ENCODE results near the gene UQCC5.

UQCC5 gene

GRCh38 chr3:52537165-52537620, 788 bp downstream of the UQCC5 start:
- POLR2A ChIA-PET, result interaction anchor here (0.5 kb wide), 1 partner anchor 54 kb away, joined by 3 read pairs; no protein-coding TSS in a partner anchor

GRCh38 chr3:52537726-52538421, 1.5 kb downstream of the UQCC5 start:
- TF ChIP-seq ZNF513 (tag by site-specific recombination; IDR thresholded peaks at IDR 0.05) (no peak), SALL2 (tag by site-specific recombination; IDR thresholded peaks at IDR 0.05; ENCODE audit: borderline replicate concordance) (no peak), ZBTB21 (tag by site-specific recombination; IDR thresholded peaks at IDR 0.05) (no peak), PRDM2 (tag by site-specific recombination; IDR thresholded peaks at IDR 0.05; ENCODE audit: borderline replicate concordance) (no peak), PRDM4 (tag by site-specific recombination; IDR thresholded peaks at IDR 0.05) (no peak), ZNF624 (tag by site-specific recombination; IDR thresholded peaks at IDR 0.05) (no peak), ZBTB1 (tag by site-specific recombination; IDR thresholded peaks at IDR 0.05) (no peak), MEIS1 (CRISPR knock-in tag; IDR thresholded peaks at IDR 0.05; ENCODE audit: borderline replicate concordance) (no peak), GFI1B (tag by site-specific recombination; IDR thresholded peaks at IDR 0.05) (no peak), ZSCAN4 (tag by site-specific recombination; IDR thresholded peaks at IDR 0.05) (no peak), ZNF132 (tag by site-specific recombination; IDR thresholded peaks at IDR 0.05; ENCODE audit: borderline replicate concordance) (no peak)
- CTCF ChIA-PET, result no interaction called here
- peak overlapping the region; percentile 76 for H3K4me3 ChIP-seq (ENCODE audit: low read depth, low read length)
- H3K9me3 ChIP-seq (ENCODE audit: control insufficient read depth, insufficient read depth, low read depth, low read length), result no peaks in the 10 kb centered on the region
- H3K36me3 ChIP-seq (ENCODE audit: control insufficient read depth in 2 of 2, insufficient read depth in 1 of 2, low read length in 2 of 2), result peaks cover 0 to 35% of the 10 kb centered on the region in 2 experiments; a peak in 2 of 3 replicates
- no peak overlapping the region for H3K27ac ChIP-seq (ENCODE audit: extremely low read depth, low read depth, low read length)
- POLR2A ChIA-PET, result interaction anchor here (0.5 kb wide), 1 partner anchor 54 kb away, joined by 3 read pairs; no protein-coding TSS in a partner anchor
- no peaks in the 10 kb centered on the region; the same call in 1 of the 2 replicates for H3K4me1 ChIP-seq (ENCODE audit: control insufficient read depth, insufficient read depth, low read length)

More at GRCh38 chr3:52537165-52537620, 788 bp downstream of the UQCC5 start:
- Histone ChIP-seq H3K27ac (ENCODE audit: extremely low read depth, low read depth, low read length) (peak overlapping the region; percentile 73; the same call in 1 of the 2 replicates), H3K9me3 (ENCODE audit: control insufficient read depth, insufficient read depth, low read depth, low read length) (no peaks in the 10 kb centered on the region), H3K36me3 (ENCODE audit: control insufficient read depth in 2 of 2, insufficient read depth in 1 of 2, low read length in 2 of 2) (peaks cover 0 to 35% of the 10 kb centered on the region in 2 experiments; a peak in 2 of 3 replicates), H3K4me3 (ENCODE audit: low read depth, low read length) (peak overlapping the region; percentile 76), H3K4me1 (ENCODE audit: control insufficient read depth, insufficient read depth, low read length) (peaks cover 2% of the 10 kb centered on the region; the same call in 1 of the 2 replicates)
- CTCF ChIA-PET, result no interaction called here
- TF ChIP-seq ZNF184 (tag by site-specific recombination; IDR thresholded peaks at IDR 0.05), result no peak
- 0 out of 2 replicates have a peak, but pooled peaks have one; percentile 11 for TF ChIP-seq ZNF335 (tag by site-specific recombination; conservative IDR thresholded peaks at IDR 0.05)
- TF ChIP-seq PRDM10 (tag by site-specific recombination; IDR thresholded peaks at IDR 0.05), result peak; percentile 73; the same call in 1 of the 2 replicates
